Neural cell (in vitro differentiated cells): Measurements from ENCODE around the gene BANP. TPM values are rescaled to one million over a fixed set of nuclear protein-coding genes. Genes with fewer than 3 reads are reported as not detected.

ENCODE experiments used
- H2AFZ ChIP-seq: fragments of 200-600, 300-800 bp; sonication (generic), shearing (Covaris generic); 2 replicates; pipeline ENCODE4 v1.6.0; 2014; ENCODE audit warnings: low read depth, mild to moderate bottlenecking, antibody characterized with exemption, low read length, moderate library complexity
- H3F3A ChIP-seq: fragments of 200-600 bp; shearing (Covaris generic); 2 replicates; pipeline ENCODE4 v1.6.1; 2016; ENCODE audit warnings: mild to moderate bottlenecking, moderate library complexity, mixed read lengths, antibody characterized with exemption, low read length; ENCODE audit not compliant: insufficient read depth, poor library complexity, severe bottlenecking
- H3K27ac ChIP-seq: fragments of 200-600, 300-800 bp; sonication (generic), shearing (Covaris generic); 2 replicates; pipeline ENCODE4 v1.5.1; 2014; ENCODE audit warnings: mild to moderate bottlenecking, low read length, moderate library complexity
- H3K27me3 ChIP-seq: fragments of 300-800, 200-600 bp; sonication (generic), shearing (Covaris generic); 2 replicates; pipeline ENCODE4 v1.6.0; 2014; ENCODE audit warnings: mild to moderate bottlenecking, low read depth, low read length, moderate library complexity; ENCODE audit not compliant: insufficient read depth
- H3K36me3 ChIP-seq: fragments of 300-800, 200-600 bp; sonication (generic), shearing (Covaris generic); 2 replicates; pipeline ENCODE4 v1.5.1; 2014; ENCODE audit warnings: mild to moderate bottlenecking, antibody characterized with exemption, low read length, moderate library complexity; ENCODE audit not compliant: insufficient read depth
- H3K4me2 ChIP-seq: fragments of 300-800, 200-600 bp; sonication (generic), shearing (Covaris generic); 2 replicates; pipeline ENCODE4 v1.6.0; 2014; ENCODE audit warnings: mild to moderate bottlenecking, low read length
- H3K4me3 ChIP-seq: fragments of 300-800, 200-600 bp; sonication (generic), shearing (Covaris generic); 2 replicates; pipeline ENCODE4 v1.5.1; 2014; ENCODE audit warnings: mild to moderate bottlenecking, low read length, moderate library complexity
- H3K79me2 ChIP-seq: fragments of 200-600 bp; shearing (Covaris generic); replicated peaks from 2 replicates; pipeline ENCODE4 v1.6.0; 2014; ENCODE audit warnings: mild to moderate bottlenecking, low read length, moderate library complexity; ENCODE audit not compliant: insufficient read depth
- H3K9ac ChIP-seq: fragments of 300-800, 200-600 bp; sonication (generic), shearing (Covaris generic); 2 replicates; pipeline ENCODE4 v1.6.1; 2016; ENCODE audit warnings: mild to moderate bottlenecking, low read length, mixed read lengths
- H3K9me2 ChIP-seq: fragments of 200-600 bp; shearing (Covaris generic); 2 replicates; pipeline ENCODE4 v1.6.1; 2016; ENCODE audit warnings: mild to moderate bottlenecking, low read length, mixed read lengths; ENCODE audit not compliant: insufficient read depth
- H3K9me3 ChIP-seq: fragments of 200-600, 300-800 bp; sonication (generic), shearing (Covaris generic); 2 replicates; pipeline ENCODE4 v1.6.1; 2016; ENCODE audit warnings: mild to moderate bottlenecking, mixed run types, low read length, moderate library complexity, mixed read lengths
- H4K20me1 ChIP-seq: fragments of 200-600 bp; shearing (Covaris generic); 2 replicates; pipeline ENCODE4 v1.6.1; 2016; ENCODE audit warnings: mild to moderate bottlenecking, mixed run types; ENCODE audit not compliant: insufficient read depth
- EP300 ChIP-seq: fragments of 450-650 bp; conservative IDR thresholded peaks from 2 replicates; pipeline ENCODE4 v1.6.1; 2014; ENCODE audit warnings: antibody characterized with exemption, mild to moderate bottlenecking, moderate library complexity; ENCODE audit not compliant: poor library complexity, severe bottlenecking
- EZH2 ChIP-seq: fragments of 200-600, 300-800 bp; shearing (Covaris generic), sonication (generic); IDR thresholded peaks from 2 replicates; pipeline ENCODE4 v1.6.1; 2014; ENCODE audit warnings: antibody characterized with exemption, low read length, borderline replicate concordance, mild to moderate bottlenecking; ENCODE audit not compliant: insufficient read depth, poor library complexity, severe bottlenecking
- MXI1 ChIP-seq: fragments of 450-650 bp; conservative IDR thresholded peaks from 2 replicates; pipeline ENCODE4 v1.6.1; 2014; ENCODE audit warnings: antibody characterized with exemption, mild to moderate bottlenecking; ENCODE audit not compliant: poor library complexity, severe bottlenecking
- POLR2AphosphoS5 ChIP-seq: IDR thresholded peaks from 2 replicates; pipeline ENCODE4 v1.6.1; 2012
- RAD21 ChIP-seq: fragments of 450-650 bp; conservative IDR thresholded peaks from 2 replicates; pipeline ENCODE4 v1.6.1; 2014; ENCODE audit warnings: antibody characterized with exemption, mild to moderate bottlenecking, moderate library complexity
- SMC3 ChIP-seq: fragments of 450-650 bp; conservative IDR thresholded peaks from 2 replicates; pipeline ENCODE4 v1.6.1; 2014; ENCODE audit warnings: antibody characterized with exemption, mild to moderate bottlenecking, moderate library complexity; ENCODE audit not compliant: poor library complexity
- TAF1 ChIP-seq: IDR thresholded peaks from 2 replicates; pipeline ENCODE4 v1.6.1; 2012; ENCODE audit warnings: low read depth
- polyA plus RNA-seq: library from polyadenylated mRNA; depleted of rRNA; stranded (reverse); fragments of >200 nt; gene quantifications from 2 replicates; pipeline ENCODE4 v1.2.3, GENCODE V29; 2014
- TF ChIP-seq, protein P1 (sequence below): fragments of 450-650 bp; IDR thresholded peaks from 2 replicates; pipeline ENCODE4 v1.5.1; 2014; ENCODE audit warnings: antibody characterized with exemption, mild to moderate bottlenecking, moderate library complexity; ENCODE audit not compliant: poor library complexity, severe bottlenecking
- TF ChIP-seq, protein P2 (sequence below): IDR thresholded peaks from 2 replicates; pipeline ENCODE4 v1.6.1; 2012; ENCODE audit warnings: borderline replicate concordance

BANP gene
- polyA plus RNA-seq, 1 donor from 2014 or later = 20.6 TPM

DNA sequence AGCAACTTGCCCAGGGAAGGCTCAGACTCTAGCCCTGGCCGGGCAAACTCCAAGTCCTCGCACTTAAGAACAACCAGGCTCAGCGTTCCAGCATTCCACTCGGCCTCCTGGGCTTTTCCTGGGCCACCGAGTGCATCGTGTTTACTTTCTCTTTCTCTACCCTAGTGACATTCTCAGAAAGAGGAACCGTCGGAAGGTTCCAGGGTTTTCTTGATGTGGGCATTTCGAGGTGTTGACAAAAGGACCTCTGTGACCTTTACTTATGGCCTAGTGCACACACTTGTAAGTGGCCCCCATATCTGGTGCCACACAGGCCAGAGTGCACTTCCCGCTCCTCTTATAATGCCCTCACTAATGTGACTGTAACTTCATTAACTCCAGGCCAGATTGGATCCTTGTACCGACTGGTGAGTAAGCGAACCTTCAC, 3.1 kb upstream of the BANP start:
- Histone ChIP-seq H4K20me1 (no peaks in the 10 kb centered on the region), H3K27ac (no peak overlapping the region), H2AFZ (no peak overlapping the region), H3F3A (no peaks in the 10 kb centered on the region), H3K9ac (no peak overlapping the region), H3K79me2 (peaks cover 11% of the 10 kb centered on the region), H3K4me3 (no peak overlapping the region), H3K27me3 (no peaks in the 10 kb centered on the region), H3K9me2 (no peaks in the 10 kb centered on the region), H3K36me3 (no peaks in the 10 kb centered on the region), H3K9me3 (no peaks in the 10 kb centered on the region), H3K4me2 (no peak overlapping the region)
- TF ChIP-seq, protein P1, sequence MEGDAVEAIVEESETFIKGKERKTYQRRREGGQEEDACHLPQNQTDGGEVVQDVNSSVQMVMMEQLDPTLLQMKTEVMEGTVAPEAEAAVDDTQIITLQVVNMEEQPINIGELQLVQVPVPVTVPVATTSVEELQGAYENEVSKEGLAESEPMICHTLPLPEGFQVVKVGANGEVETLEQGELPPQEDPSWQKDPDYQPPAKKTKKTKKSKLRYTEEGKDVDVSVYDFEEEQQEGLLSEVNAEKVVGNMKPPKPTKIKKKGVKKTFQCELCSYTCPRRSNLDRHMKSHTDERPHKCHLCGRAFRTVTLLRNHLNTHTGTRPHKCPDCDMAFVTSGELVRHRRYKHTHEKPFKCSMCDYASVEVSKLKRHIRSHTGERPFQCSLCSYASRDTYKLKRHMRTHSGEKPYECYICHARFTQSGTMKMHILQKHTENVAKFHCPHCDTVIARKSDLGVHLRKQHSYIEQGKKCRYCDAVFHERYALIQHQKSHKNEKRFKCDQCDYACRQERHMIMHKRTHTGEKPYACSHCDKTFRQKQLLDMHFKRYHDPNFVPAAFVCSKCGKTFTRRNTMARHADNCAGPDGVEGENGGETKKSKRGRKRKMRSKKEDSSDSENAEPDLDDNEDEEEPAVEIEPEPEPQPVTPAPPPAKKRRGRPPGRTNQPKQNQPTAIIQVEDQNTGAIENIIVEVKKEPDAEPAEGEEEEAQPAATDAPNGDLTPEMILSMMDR = no peak
- no peak for TF ChIP-seq SMC3
- TF ChIP-seq EP300 = no peak
- TF ChIP-seq RAD21 = no peak

DNA sequence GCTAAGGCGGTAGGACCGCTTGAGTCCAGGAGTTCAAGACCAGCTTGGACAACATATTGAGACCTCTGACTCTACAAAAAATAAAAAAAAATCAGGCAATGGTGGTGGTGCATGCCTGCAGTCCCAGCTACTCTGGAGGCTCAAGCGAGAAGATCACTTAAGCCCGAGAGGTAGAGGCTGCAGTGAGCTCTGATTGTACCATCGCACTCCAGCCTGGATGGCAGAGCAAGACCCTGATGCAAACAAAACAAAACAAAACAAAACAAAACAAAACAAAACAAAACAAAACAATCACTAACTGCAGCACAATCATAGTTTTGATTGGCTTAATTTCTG, 2.5 kb upstream of the BANP start:
- TF ChIP-seq SMC3 (no peak), POLR2AphosphoS5 (no peak), EZH2 (no peak)
- TF ChIP-seq, protein P1 = no peak
- H3K4me2 ChIP-seq = no peak overlapping the region
- no peak overlapping the region for H2AFZ ChIP-seq
- H3K27ac ChIP-seq = no peak overlapping the region
- H3K4me3 ChIP-seq = no peak overlapping the region
- no peaks in the 10 kb centered on the region for H3K9me2 ChIP-seq
- H3K36me3 ChIP-seq = no peaks in the 10 kb centered on the region
- no peaks in the 10 kb centered on the region for H3K27me3 ChIP-seq
- no peaks in the 10 kb centered on the region for H4K20me1 ChIP-seq
- H3K9ac ChIP-seq = no peak overlapping the region
- no peaks in the 10 kb centered on the region for H3K9me3 ChIP-seq
- H3K79me2 ChIP-seq = peaks cover 17% of the 10 kb centered on the region
- H3F3A ChIP-seq = no peaks in the 10 kb centered on the region

DNA sequence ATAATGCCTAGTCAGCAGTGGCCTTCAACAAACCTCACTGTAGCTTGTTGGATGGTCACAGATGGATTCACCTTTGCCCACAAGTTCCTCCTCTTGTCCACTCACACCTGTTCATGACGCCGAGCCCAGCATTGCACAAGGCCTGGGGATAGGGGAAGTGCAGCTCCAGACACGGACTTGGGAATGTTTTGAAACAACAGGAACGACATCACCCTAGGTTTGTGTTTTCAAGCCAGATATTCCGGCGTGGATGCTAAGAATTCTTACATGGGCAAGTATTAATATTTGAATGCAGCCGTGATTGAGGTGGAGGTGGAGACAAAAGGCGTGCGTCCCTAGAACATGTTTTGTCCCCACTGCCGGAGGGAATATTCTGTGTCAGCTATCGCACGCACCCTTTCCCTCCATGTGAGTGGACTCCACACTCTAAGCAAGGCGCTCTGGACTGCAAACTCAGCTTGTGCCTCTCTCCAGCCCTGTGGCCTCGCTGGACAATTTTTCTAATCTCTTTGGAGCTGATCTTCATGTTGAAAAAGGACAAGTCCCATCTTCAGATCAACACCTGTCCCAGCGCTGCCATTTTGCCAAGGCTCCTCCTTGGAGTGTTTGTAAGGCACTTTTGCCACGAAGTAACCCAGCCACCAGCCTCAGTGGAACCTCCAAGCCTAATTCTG, 2.0 kb upstream of the BANP start:
- H3K9me2 ChIP-seq = no peaks in the 10 kb centered on the region
- H2AFZ ChIP-seq = no peak overlapping the region
- no peaks in the 10 kb centered on the region for H3K27me3 ChIP-seq
- H3K4me2 ChIP-seq = no peak overlapping the region
- H3K4me3 ChIP-seq = no peak overlapping the region
- no peak overlapping the region for H3K9ac ChIP-seq
- H4K20me1 ChIP-seq = no peaks in the 10 kb centered on the region
- TF ChIP-seq SMC3 (no peak), EP300 (no peak), POLR2AphosphoS5 (no peak), MXI1 (no peak), TAF1 (no peak), RAD21 (no peak), EZH2 (no peak)
- TF ChIP-seq, protein P2, sequence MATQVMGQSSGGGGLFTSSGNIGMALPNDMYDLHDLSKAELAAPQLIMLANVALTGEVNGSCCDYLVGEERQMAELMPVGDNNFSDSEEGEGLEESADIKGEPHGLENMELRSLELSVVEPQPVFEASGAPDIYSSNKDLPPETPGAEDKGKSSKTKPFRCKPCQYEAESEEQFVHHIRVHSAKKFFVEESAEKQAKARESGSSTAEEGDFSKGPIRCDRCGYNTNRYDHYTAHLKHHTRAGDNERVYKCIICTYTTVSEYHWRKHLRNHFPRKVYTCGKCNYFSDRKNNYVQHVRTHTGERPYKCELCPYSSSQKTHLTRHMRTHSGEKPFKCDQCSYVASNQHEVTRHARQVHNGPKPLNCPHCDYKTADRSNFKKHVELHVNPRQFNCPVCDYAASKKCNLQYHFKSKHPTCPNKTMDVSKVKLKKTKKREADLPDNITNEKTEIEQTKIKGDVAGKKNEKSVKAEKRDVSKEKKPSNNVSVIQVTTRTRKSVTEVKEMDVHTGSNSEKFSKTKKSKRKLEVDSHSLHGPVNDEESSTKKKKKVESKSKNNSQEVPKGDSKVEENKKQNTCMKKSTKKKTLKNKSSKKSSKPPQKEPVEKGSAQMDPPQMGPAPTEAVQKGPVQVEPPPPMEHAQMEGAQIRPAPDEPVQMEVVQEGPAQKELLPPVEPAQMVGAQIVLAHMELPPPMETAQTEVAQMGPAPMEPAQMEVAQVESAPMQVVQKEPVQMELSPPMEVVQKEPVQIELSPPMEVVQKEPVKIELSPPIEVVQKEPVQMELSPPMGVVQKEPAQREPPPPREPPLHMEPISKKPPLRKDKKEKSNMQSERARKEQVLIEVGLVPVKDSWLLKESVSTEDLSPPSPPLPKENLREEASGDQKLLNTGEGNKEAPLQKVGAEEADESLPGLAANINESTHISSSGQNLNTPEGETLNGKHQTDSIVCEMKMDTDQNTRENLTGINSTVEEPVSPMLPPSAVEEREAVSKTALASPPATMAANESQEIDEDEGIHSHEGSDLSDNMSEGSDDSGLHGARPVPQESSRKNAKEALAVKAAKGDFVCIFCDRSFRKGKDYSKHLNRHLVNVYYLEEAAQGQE = no peak
- TF ChIP-seq, protein P1 = no peak
- H3K27ac ChIP-seq = no peak overlapping the region
- H3F3A ChIP-seq = no peaks in the 10 kb centered on the region
- H3K79me2 ChIP-seq = peaks cover 22% of the 10 kb centered on the region
- H3K9me3 ChIP-seq = no peaks in the 10 kb centered on the region
- H3K36me3 ChIP-seq = no peaks in the 10 kb centered on the region
